IMR-90 (cell line): Measurements from ENCODE around the gene NPAS3.

Experiments
- BHLHE40 ChIP-seq: fragments of 150-350 bp; IDR thresholded peaks from 2 replicates; pipeline ENCODE4 v1.6.1; 2016; ENCODE audit warnings: mild to moderate bottlenecking, low read depth, low read length
- CEBPB ChIP-seq: IDR thresholded peaks from 2 replicates; pipeline ENCODE4 v1.6.1; 2012; ENCODE audit warnings: low read depth, low read length, improper control_type of control experiment
- CHD1 ChIP-seq: IDR thresholded peaks from 2 replicates; pipeline ENCODE4 v1.6.1; 2012; ENCODE audit warnings: low read depth, low read length, improper control_type of control experiment
- POLR2A ChIP-seq: IDR thresholded peaks from 2 replicates; pipeline ENCODE4 v1.6.1; 2012; ENCODE audit warnings: mild to moderate bottlenecking, low read depth, low read length
- RAD21 ChIP-seq: IDR thresholded peaks from 2 replicates; pipeline ENCODE4 v1.6.1; 2012; ENCODE audit warnings: low read length, improper control_type of control experiment
- RCOR1 ChIP-seq: IDR thresholded peaks from 2 replicates; pipeline ENCODE4 v1.6.1; 2012; ENCODE audit warnings: mild to moderate bottlenecking, low read length, improper control_type of control experiment; ENCODE audit not compliant: insufficient replicate concordance
- TF ChIP-seq, protein P1 (sequence below): conservative IDR thresholded peaks from 2 replicates; pipeline ENCODE4 v1.5.1; 2012; ENCODE audit warnings: mild to moderate bottlenecking, low read depth, low read length, improper control_type of control experiment

- TF ChIP-seq, protein P1, sequence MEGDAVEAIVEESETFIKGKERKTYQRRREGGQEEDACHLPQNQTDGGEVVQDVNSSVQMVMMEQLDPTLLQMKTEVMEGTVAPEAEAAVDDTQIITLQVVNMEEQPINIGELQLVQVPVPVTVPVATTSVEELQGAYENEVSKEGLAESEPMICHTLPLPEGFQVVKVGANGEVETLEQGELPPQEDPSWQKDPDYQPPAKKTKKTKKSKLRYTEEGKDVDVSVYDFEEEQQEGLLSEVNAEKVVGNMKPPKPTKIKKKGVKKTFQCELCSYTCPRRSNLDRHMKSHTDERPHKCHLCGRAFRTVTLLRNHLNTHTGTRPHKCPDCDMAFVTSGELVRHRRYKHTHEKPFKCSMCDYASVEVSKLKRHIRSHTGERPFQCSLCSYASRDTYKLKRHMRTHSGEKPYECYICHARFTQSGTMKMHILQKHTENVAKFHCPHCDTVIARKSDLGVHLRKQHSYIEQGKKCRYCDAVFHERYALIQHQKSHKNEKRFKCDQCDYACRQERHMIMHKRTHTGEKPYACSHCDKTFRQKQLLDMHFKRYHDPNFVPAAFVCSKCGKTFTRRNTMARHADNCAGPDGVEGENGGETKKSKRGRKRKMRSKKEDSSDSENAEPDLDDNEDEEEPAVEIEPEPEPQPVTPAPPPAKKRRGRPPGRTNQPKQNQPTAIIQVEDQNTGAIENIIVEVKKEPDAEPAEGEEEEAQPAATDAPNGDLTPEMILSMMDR, result no peak
- TF ChIP-seq CEBPB (no peak), BHLHE40 (no peak), POLR2A (no peak), RAD21 (no peak), RCOR1 (no peak), CHD1 (no peak)
Measured at GRCh38 chr14:33631441-33631840, 692.8 kb downstream of the NPAS3 start.
